Colonic mucosa (tissue), 4 donors: ENCODE results near the gene ANAPC2. TPM values are rescaled to one million over a fixed set of nuclear protein-coding genes. Genes with fewer than 3 reads are reported as not detected.

Experiments
- DNase-seq: peaks from one replicate; pipeline ENCODE4 v3.0.0-alpha.2; 2020
- H3K27ac ChIP-seq: fragments of 200-600 bp; one replicate; pipeline ENCODE4 v1.8.0; 2021
- H3K27me3 ChIP-seq: fragments of 200-600 bp; one replicate; pipeline ENCODE4 v1.8.0; 2021
- H3K36me3 ChIP-seq: fragments of 200-600 bp; one replicate; pipeline ENCODE4 v1.8.0; 2021
- H3K4me1 ChIP-seq: fragments of 200-600 bp; one replicate; pipeline ENCODE4 v1.8.0; 2021; ENCODE audit warnings: mild to moderate bottlenecking
- H3K4me3 ChIP-seq: fragments of 200-600 bp; one replicate; pipeline ENCODE4 v1.8.0; 2021
- H3K9ac ChIP-seq, 2 donors: one replicate each; pipeline ENCODE4 v1.7.0; 2013; ENCODE audit warnings: control low read depth in 2 of 2, low read depth in 2 of 2, low read length in 2 of 2
- H3K9me3 ChIP-seq: fragments of 200-600 bp; one replicate; pipeline ENCODE4 v1.8.0; 2021
- intact Hi-C: fragments of 100-400 bp; cut with DNase I; formaldehyde crosslinking; loops from one replicate; pipeline ENCODE4 v1.14.1; 2022
- total RNA-seq, 2 donors: library from RNA; stranded (reverse); fragmentation: NEBNext Ultra II Directional in 1 of 2; extraction: Animal tissue kit (Norgen Biotek cat#: 25700) in 1 of 2; gene quantifications; one replicate each; pipeline ENCODE4 v1.2.1, GENCODE V29; 2021
- TF ChIP-seq, protein P1 (sequence below): fragments of 200-600 bp; IDR thresholded peaks from one replicate; pipeline ENCODE4 v1.8.0; 2022; ENCODE audit warnings: antibody characterized with exemption, mild to moderate bottlenecking
- donor health status: healthy.
- donor health status: DM: no; HTN: no; CAD: no.
- donor health status: DM: no; HTN: no; CAD: no.

The ANAPC2 gene
- total RNA-seq, 2 donors from 2014 or later, result 33.8 to 67.8 TPM

DNA sequence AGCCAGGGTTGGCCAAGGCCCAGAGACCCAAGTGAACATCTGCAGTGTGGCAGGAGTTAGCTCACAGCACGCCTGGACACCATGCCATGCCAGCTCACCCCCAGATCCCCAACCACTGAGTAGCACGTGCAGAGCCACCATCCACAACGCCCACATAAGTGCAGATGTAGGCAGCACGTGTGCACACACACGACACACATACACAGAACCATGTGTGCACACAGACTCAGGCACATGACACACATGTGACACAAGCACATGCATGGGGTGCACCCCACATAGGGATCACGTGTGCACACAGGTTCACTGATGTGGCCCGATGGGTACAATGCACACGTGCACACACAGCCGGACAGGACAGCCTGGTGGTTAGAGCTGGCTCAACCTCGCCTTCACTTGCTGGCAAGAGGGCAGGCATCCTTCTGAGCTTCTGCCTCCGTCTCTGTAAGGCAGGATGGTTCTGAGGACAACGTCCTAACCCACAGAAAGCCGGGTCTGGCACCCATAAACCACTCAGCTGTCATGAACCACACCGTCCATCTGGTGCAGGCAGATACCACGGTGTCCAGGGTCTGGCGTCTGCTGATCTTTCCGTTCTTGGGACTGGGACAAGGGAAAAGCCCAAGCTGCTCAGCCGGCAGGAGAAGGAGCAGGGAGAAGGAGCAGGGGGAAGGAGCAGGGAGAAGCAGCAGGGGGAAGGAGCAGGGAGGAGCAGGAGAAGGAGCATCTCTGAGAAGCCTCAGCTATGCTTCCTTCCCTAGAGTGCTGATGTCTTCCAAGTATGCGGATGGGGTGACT is 30.5 kb downstream of the ANAPC2 start:
- H3K9ac ChIP-seq, result no peak overlapping the region
- peaks cover 66% of the 10 kb centered on the region for H3K27me3 ChIP-seq
- peaks cover 7% of the 10 kb centered on the region for H3K4me1 ChIP-seq
- H3K4me3 ChIP-seq, result no peak overlapping the region
- TF ChIP-seq, protein P1, sequence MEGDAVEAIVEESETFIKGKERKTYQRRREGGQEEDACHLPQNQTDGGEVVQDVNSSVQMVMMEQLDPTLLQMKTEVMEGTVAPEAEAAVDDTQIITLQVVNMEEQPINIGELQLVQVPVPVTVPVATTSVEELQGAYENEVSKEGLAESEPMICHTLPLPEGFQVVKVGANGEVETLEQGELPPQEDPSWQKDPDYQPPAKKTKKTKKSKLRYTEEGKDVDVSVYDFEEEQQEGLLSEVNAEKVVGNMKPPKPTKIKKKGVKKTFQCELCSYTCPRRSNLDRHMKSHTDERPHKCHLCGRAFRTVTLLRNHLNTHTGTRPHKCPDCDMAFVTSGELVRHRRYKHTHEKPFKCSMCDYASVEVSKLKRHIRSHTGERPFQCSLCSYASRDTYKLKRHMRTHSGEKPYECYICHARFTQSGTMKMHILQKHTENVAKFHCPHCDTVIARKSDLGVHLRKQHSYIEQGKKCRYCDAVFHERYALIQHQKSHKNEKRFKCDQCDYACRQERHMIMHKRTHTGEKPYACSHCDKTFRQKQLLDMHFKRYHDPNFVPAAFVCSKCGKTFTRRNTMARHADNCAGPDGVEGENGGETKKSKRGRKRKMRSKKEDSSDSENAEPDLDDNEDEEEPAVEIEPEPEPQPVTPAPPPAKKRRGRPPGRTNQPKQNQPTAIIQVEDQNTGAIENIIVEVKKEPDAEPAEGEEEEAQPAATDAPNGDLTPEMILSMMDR, result no peak
- DNase-seq, result no peak
- intact Hi-C loops, result no loop called here
- H3K27ac ChIP-seq, result no peak overlapping the region
- no peaks in the 10 kb centered on the region for H3K36me3 ChIP-seq
- H3K9me3 ChIP-seq, result no peaks in the 10 kb centered on the region

DNA sequence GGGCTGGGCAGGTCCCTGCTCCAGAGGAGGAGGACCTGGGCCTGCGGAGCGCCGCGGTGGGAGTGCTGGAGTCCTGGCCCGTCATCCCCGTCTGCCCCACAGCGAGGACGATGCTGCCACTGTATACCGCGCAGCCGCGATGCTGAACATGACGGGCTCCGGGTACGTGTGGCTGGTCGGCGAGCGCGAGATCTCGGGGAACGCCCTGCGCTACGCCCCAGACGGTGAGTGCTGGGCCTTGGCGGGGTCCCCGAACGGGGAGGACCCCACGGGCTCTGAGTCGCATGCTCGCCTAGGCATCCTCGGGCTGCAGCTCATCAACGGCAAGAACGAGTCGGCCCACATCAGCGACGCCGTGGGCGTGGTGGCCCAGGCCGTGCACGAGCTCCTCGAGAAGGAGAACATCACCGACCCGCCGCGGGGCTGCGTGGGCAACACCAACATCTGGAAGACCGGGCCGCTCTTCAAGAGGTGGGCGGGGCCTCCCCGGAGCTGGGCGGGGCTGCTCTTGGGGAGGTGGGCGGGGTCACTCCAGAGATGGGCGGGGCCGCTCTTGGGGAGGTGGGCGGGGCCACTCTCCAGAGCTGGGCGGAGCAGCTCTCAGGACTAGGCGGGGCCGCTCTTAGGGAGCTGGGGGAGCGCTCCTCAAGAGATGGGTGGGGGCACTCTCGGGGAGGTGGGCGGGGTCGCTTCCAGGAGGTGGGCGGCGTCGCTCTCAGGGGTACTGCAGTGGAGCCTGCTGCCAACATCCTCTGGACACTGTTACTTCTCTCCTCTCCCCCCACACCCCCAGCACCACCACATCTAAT is 31.6 kb downstream of the ANAPC2 start:
- TF ChIP-seq, protein P1, result no peak
- Histone ChIP-seq H3K4me1 (no peaks in the 10 kb centered on the region), H3K36me3 (no peaks in the 10 kb centered on the region), H3K4me3 (no peak overlapping the region), H3K9ac (no peak overlapping the region), H3K27me3 (peaks cover 56% of the 10 kb centered on the region), H3K9me3 (no peaks in the 10 kb centered on the region), H3K27ac (no peak overlapping the region)
- intact Hi-C loops, result no loop called here
- DNase-seq, result peak; percentile 61

DNA sequence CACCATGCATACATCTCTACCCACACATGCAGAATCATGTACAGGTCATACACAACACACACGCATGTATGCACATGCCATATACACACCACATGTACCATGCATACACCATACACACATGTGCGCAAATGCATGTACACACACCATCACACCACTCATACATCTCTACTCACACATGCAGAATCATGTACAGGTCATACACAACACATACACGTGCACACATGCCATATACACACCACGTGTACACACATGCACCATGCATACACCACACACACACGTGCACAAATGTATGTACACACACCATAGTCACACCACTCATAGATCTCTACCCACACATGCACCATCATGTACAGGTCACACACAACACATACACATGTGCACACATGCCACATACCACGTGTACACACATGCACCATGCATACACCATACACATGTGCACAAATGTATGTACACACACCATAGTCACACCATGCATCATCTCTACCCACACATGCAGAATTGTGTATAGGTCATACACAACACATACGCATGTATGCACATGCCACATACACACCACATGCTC is 35.4 kb downstream of the ANAPC2 start:
- H3K9me3 ChIP-seq, result no peaks in the 10 kb centered on the region

DNA sequence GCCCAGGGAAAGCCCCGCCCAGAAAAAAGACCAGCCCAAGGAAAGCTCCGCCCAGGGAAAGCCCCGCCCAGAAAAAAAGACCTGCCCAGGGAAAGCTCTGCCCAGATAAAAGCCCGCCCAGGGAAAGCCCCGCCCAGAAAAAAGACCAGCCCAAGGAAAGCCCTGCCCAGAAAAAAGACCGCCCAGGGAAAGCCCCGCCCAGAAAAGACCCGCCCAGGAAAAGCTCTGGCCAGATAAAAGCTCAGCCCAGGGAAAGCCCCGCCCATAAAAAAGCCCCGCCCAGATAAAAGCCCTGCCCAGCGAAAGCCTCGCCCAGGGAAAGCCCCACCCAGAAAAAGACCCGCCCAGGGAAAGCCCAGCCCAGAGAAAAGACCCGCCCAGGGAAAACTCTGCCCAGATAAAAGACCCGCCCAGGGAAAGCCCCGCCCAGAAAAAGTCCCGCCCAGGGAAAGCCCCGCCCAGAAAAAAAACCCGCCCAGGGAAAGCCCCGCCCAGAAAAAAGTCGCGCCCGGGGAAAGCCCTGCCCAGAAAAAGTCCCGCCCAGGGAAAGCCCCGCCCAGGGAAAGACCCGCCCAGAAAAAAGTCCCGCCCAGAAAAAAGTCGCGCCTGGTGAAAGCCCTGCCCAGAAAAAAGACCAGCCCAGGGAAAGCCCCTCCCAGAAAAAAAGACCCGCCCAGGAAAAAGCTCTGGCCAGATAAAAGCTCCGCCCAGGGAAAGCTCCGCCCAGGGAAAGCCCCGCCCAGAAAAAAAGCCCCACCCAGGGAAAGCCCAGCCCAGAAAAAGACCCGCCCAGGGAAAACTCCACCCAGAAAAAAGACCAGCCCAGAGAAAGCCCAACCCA is 37.5 kb downstream of the ANAPC2 start:
- Histone ChIP-seq H3K9ac (no peak overlapping the region), H3K4me3 (no peak overlapping the region), H3K9me3 (no peaks in the 10 kb centered on the region), H3K27me3 (peaks cover 13% of the 10 kb centered on the region), H3K27ac (no peak overlapping the region), H3K4me1 (no peaks in the 10 kb centered on the region), H3K36me3 (no peaks in the 10 kb centered on the region)
- TF ChIP-seq, protein P1, result no peak
- intact Hi-C loops, result no loop called here
- peak; percentile 84 for DNase-seq

More for the DNA sequence above, 35.4 kb downstream of the ANAPC2 start:
- TF ChIP-seq, protein P1, result no peak
- Histone ChIP-seq H3K36me3 (no peaks in the 10 kb centered on the region), H3K27me3 (peaks cover 25% of the 10 kb centered on the region), H3K4me1 (no peaks in the 10 kb centered on the region), H3K27ac (no peak overlapping the region), H3K9ac (no peak overlapping the region), H3K4me3 (no peak overlapping the region)
- DNase-seq, result no peak
- intact Hi-C loops, result no loop called here
